GM12865 (cell line): ENCODE results near the gene SLC25A46.
"Not testable (repeated sequence)": the region's sequence is repeated elsewhere in the genome, so short reads cannot be mapped to it uniquely, and the experiment has no call there.

Experiments
- DNase-seq: peaks from one replicate; pipeline ENCODE4 v3.0.0; 2010; ENCODE audit warnings: low read depth
- H3K4me3 ChIP-seq: 2 replicates; pipeline ENCODE4 v1.5.1; 2011; ENCODE audit warnings: mild to moderate bottlenecking, low read depth, low read length, control low read depth
- CTCF ChIP-seq: IDR thresholded peaks from 2 replicates; pipeline ENCODE4 v1.5.1; 2011; ENCODE audit warnings: low read length, control low read depth, low read depth, inconsistent platforms; ENCODE audit not compliant: insufficient read depth; ENCODE audit errors: missing control alignments

Gene SLC25A46

DNA sequence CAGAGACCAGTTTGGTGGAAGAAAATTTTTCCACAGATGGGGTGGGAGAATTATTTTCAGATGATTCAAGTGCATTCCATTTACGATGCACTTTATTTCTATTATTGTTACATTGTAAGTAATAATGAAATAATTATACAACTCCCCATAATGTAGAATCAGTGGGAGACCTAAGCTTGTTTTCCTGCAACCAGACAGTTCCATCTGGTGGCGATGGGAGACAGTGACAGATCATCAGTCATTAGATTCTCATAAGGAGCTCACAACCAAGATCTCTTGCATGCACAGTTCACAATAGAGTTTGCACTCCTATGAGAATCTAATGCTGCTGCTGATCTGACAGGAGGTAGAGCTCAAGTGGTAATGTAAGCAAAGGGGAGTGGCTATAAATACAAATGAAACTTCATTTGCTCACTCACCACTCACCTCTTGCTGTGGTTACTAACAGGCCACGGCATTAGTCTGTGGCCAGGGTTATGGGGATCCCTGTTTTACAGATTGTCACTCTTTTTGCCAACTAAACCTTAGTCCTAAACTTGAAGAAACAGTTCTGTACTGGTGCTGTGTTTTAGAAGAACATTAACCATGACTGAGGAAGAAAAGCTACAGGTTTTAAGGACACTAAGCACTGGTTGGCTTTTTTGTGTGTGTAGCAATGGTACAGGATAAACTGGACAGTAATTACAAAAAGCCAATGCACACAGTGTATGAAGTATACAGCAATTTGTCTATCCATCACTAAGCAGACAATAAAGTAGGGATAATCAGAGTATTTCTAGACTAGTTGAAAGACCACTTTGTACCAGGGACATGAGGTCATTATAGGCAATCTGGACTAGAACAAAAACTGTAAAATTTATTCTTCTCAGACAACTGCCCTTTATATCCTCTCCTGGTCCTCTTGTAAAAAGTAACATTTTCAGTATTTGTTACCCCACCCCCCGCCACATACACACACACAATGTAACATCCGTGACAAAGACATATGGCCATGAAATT is 22.3 kb upstream of the SLC25A46 start:
- DNase-seq, result no peak
- no peak for TF ChIP-seq CTCF
- H3K4me3 ChIP-seq, result no peak overlapping the region

DNA sequence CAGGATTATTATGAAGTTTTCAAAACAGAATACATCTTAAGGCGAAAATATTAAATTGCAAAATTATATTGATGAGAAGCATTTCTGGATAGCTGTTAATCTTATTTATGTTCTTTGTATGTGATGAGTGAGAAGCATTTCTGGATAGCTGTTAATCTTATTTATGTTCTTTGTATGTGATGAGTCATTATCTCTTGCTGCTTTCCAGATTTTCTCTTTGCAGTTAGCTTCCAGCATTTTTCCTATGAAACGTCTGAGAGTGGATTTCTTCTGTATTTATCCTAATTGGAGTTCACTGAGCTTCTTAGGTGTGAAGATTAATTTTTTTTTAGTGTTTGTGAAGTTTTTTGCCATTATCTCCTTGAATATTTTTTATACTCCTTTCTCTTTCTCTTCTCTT is 20.5 kb upstream of the SLC25A46 start:
- TF ChIP-seq CTCF, result no peak
- H3K4me3 ChIP-seq, result no peak overlapping the region
- DNase-seq, result no peak

DNA sequence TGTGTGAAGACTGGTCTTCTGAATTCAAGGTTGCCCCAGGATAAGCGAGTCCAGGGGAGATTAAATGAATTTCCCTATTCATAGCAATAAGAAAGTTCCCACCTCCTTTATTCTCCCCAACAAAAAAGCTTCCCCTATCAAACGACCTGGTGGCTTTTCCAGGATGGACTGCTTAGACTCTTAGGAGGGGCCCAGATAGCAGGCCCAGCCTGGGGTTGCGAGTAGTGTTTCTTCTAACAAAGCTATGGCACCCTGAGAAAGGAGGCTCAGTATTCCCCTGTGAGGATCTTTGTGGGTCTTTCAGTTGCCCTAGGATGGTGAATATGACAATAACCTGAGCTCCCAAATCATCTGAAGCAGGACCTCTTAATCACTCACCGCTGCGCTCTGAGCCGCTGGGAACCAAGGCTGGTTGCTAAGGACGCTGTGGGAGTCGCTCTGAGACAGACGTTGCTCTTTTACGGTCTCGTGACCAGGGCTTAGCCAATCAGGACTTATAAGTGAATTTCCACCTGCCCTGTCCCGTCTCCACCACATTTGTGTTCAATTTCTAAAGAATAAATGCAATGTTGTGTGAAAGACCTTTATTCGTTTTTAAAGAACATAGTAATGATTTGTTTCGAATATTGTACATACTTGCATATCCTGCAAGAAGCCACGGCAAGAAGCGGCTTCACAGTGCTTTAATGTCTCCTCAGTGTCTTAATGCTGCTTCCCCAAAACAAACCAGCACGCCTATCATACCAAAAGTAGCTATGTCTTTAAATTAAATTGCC is 12.4 kb upstream of the SLC25A46 start, which contains the start of gene TMEM232:
Gene TMEM232, minus strand, starts transcription at position 423 of the 776 bp plus-strand sequence. CDS start 59,319 bp downstream, outside the sequence.
- TF ChIP-seq CTCF, result no peak
- DNase-seq, result no peak
- no peak within 1 kb of the TSS for H3K4me3 ChIP-seq

- no peak for TF ChIP-seq CTCF
- no peak overlapping the region for H3K4me3 ChIP-seq
- DNase-seq, result no peak
Measured at GRCh38 chr5:110727025-110727314, 11.8 kb upstream of the SLC25A46 start.

DNA sequence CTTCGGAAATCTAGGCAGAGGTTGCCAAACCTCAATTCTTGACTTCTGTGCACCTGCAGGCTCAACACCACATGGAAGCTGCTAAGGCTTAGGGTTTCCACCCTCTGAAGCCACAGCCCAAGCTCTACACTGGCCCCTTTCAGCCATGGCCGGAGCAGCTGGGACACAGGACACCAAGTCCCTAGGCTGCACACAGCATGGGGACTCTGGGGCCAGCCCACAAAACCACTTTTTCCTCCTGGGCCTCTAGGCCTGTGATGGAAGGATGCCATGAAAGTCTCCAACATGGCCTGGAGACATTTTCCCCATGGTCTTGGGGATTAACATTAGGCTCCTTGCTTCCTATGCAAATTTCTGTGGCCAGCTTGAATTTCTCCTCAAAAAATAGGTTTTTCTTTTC is 7.3 kb upstream of the SLC25A46 start:
- DNase-seq, H3K4me3 ChIP-seq: not testable (repeated sequence)

DNA sequence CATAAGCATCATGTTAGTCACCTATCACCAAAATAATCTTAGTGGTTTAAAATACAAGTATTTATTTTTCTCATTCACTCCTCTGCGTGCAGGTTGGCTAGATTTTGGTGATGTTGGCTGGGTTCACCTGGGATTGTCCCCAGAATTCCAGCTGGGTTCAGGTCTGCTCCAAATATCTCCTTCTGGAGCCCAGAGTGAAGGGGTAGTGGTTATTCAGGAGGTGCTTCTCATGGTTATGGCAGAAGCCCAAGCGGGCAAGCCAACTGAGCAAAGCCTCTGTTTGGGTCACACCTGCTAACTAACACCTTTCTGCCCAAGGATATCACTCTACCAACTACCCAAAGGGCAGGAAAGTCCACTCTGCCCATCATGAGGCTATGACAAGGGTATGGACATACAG is 4.7 kb upstream of the SLC25A46 start:
- no peak for DNase-seq
- TF ChIP-seq CTCF, result no peak
- no peak overlapping the region for H3K4me3 ChIP-seq

- no peak for DNase-seq
- no peak overlapping the region for H3K4me3 ChIP-seq
- TF ChIP-seq CTCF, result no peak
Measured at GRCh38 chr5:110735556-110735955, 3.3 kb upstream of the SLC25A46 start.
